CD4-positive, CD25-positive, alpha-beta regulatory T cell (primary cell): ENCODE measurements around the gene FAM222B. TPM values are rescaled to one million over a fixed set of nuclear protein-coding genes. Genes with fewer than 3 reads are reported as not detected.

Source experiments
- ATAC-seq, 2 donors: fragments of 150-1000 bp; cut with Tn5 transposase; one replicate each; pipeline ENCODE4 v1.10.0; 2021; ENCODE audit warnings: low read depth in 2 of 2, moderate number of reproducible peaks in 2 of 2, moderate library complexity in 1 of 2
- DNase-seq, 3 donors: peaks; one replicate each; pipeline versions ENCODE4 v3.0.0 to v3.0.0-alpha.2; 2012 to 2022; ENCODE audit warnings: mixed read lengths in 1 of 3
- H3K27ac ChIP-seq: one replicate; pipeline ENCODE4 v1.7.0; 2013; ENCODE audit warnings: mild to moderate bottlenecking, low read length; ENCODE audit not compliant: insufficient read depth, poor library complexity, severe bottlenecking
- H3K27me3 ChIP-seq: one replicate; pipeline ENCODE4 v1.7.0; 2013; ENCODE audit warnings: low read length; ENCODE audit not compliant: control insufficient read depth, insufficient read depth
- H3K36me3 ChIP-seq: one replicate; pipeline ENCODE4 v1.7.0; 2013; ENCODE audit warnings: mild to moderate bottlenecking, low read length, moderate library complexity; ENCODE audit not compliant: control insufficient read depth, insufficient read depth
- H3K4me1 ChIP-seq: 2 replicates; pipeline ENCODE4 v1.7.0; 2013; ENCODE audit warnings: mild to moderate bottlenecking, low read length; ENCODE audit not compliant: insufficient read depth, control insufficient read depth, poor library complexity, severe bottlenecking
- H3K4me3 ChIP-seq: one replicate; pipeline ENCODE4 v1.7.0; 2013; ENCODE audit warnings: low read depth, mild to moderate bottlenecking, low read length, moderate library complexity
- H3K9me3 ChIP-seq, 2 experiments: 1 replicate in 1 of 2; 2 replicates in 1 of 2; pipeline ENCODE4 v1.7.0; 2013; ENCODE audit warnings: low read length in 2 of 2, mild to moderate bottlenecking in 1 of 2, moderate library complexity in 1 of 2; ENCODE audit not compliant: control insufficient read depth in 2 of 2
- H3K27ac Mint-ChIP-seq, 3 donors: one replicate each; pipeline ENCODE4 v1.8.0; 2020 to 2022; ENCODE audit warnings: mild to moderate bottlenecking in 3 of 3, mixed read lengths in 3 of 3, moderate library complexity in 2 of 3
- H3K27me3 Mint-ChIP-seq: one replicate; pipeline ENCODE4 v1.8.0; 2022; ENCODE audit warnings: mild to moderate bottlenecking, mixed read lengths
- H3K36me3 Mint-ChIP-seq: one replicate; pipeline ENCODE4 v1.8.0; 2020; ENCODE audit warnings: mixed read lengths
- H3K4me1 Mint-ChIP-seq, 4 donors: one replicate each; pipeline ENCODE4 v1.8.0; 2020 to 2022; ENCODE audit warnings: mixed read lengths in 4 of 4, mild to moderate bottlenecking in 1 of 4
- H3K4me3 Mint-ChIP-seq, 4 donors: one replicate each; pipeline ENCODE4 v1.8.0; 2020 to 2022; ENCODE audit warnings: mild to moderate bottlenecking in 4 of 4, mixed read lengths in 4 of 4, moderate library complexity in 3 of 4
- H3K9me3 Mint-ChIP-seq, 7 donors: one replicate each; pipeline ENCODE4 v1.8.0; 2020 to 2022; ENCODE audit warnings: mixed read lengths in 7 of 7, mild to moderate bottlenecking in 3 of 7, moderate library complexity in 2 of 7
- polyA plus RNA-seq, 4 donors: library from polyadenylated mRNA; unstranded; fragments of 300-500 nt; fragmentation: Illumina TruSeq; gene quantifications; one replicate each; pipeline ENCODE4 v1.2.3, GENCODE V29; 2021
- total RNA-seq: library from RNA; stranded (reverse); gene quantifications from one replicate; pipeline ENCODE4 v1.2.3, GENCODE V29; 2022

FAM222B gene
- total and polyA plus RNA-seq, 5 donors from 2014 or later = 4.4 to 23.4 (median 12.4) TPM

- peak overlapping the region; percentile 94 to 99 (median 99) for H3K27ac Mint-ChIP-seq
- Histone ChIP-seq H3K27ac (peak overlapping the region; percentile 90), H3K4me3 (peak overlapping the region; percentile 85), H3K27me3 (peaks cover 7% of the 10 kb centered on the region), H3K4me1 (peaks cover 41% of the 10 kb centered on the region), H3K9me3 (no peaks in the 10 kb centered on the region), H3K36me3 (peaks cover 34% of the 10 kb centered on the region)
- H3K9me3 Mint-ChIP-seq = no peaks in the 10 kb centered on the region
- peaks cover 4 to 68% (median 36%) of the 10 kb centered on the region in 4 donors for H3K4me1 Mint-ChIP-seq
- H3K4me3 Mint-ChIP-seq = peak overlapping the region; percentile 93 to 100 (median 99)
- peaks cover 29% of the 10 kb centered on the region for H3K27me3 Mint-ChIP-seq
- peaks cover 44% of the 10 kb centered on the region for H3K36me3 Mint-ChIP-seq
- no peak for ATAC-seq
- peak in 1 of 3 donors; percentile 65 for DNase-seq
Measured at GRCh38 chr17:28720247-28720996, 122.2 kb downstream of the FAM222B start.

- H3K9me3 ChIP-seq = no peaks in the 10 kb centered on the region
- no peak for DNase-seq
- peaks cover 36% of the 10 kb centered on the region for H3K4me1 ChIP-seq
- Mint-ChIP-seq H3K27ac (peak overlapping the region; percentile 94 to 99 (median 99)), H3K4me3 (peak overlapping the region; percentile 93 to 100 (median 99)), H3K27me3 (peaks cover 37% of the 10 kb centered on the region), H3K9me3 (no peaks in the 10 kb centered on the region), H3K4me1 (peaks cover 4 to 55% (median 24%) of the 10 kb centered on the region in 4 donors), H3K36me3 (peaks cover 35% of the 10 kb centered on the region)
- H3K36me3 ChIP-seq = peaks cover 23% of the 10 kb centered on the region
- no peak for ATAC-seq
- H3K27me3 ChIP-seq = peaks cover 11% of the 10 kb centered on the region
- peak overlapping the region; percentile 85 for H3K4me3 ChIP-seq
- peak overlapping the region; percentile 90 for H3K27ac ChIP-seq
Measured at GRCh38 chr17:28719021-28719433, 123.6 kb downstream of the FAM222B start.

- peaks cover 4 to 51% (median 23%) of the 10 kb centered on the region in 4 donors for H3K4me1 Mint-ChIP-seq
- no peak for ATAC-seq
- Histone ChIP-seq H3K36me3 (peaks cover 18% of the 10 kb centered on the region), H3K27ac (no peak overlapping the region), H3K9me3 (no peaks in the 10 kb centered on the region), H3K4me3 (no peak overlapping the region), H3K4me1 (peaks cover 36% of the 10 kb centered on the region), H3K27me3 (peaks cover 11% of the 10 kb centered on the region)
- peaks cover 29% of the 10 kb centered on the region for H3K36me3 Mint-ChIP-seq
- no peak for DNase-seq
- H3K4me3 Mint-ChIP-seq = peak overlapping the region; percentile 21 to 74 (median 56)
- peak overlapping the region; percentile 26 to 36 (median 34) for H3K27ac Mint-ChIP-seq
- no peaks in the 10 kb centered on the region for H3K9me3 Mint-ChIP-seq
- peaks cover 41% of the 10 kb centered on the region for H3K27me3 Mint-ChIP-seq
Measured at GRCh38 chr17:28718333-28719020, 124.1 kb downstream of the FAM222B start.

- ATAC-seq = peak in 1 of 2 donors; percentile 18
- peaks cover 4 to 48% (median 20%) of the 10 kb centered on the region in 4 donors for H3K4me1 Mint-ChIP-seq
- Histone ChIP-seq H3K36me3 (peaks cover 11% of the 10 kb centered on the region), H3K9me3 (no peaks in the 10 kb centered on the region), H3K4me3 (no peak within 1 kb of the TSS), H3K27me3 (peaks cover 11% of the 10 kb centered on the region), H3K4me1 (peaks cover 31% of the 10 kb centered on the region), H3K27ac (peak within 1 kb of the TSS; percentile 43)
- DNase-seq = no peak
- peak within 1 kb of the TSS; percentile 26 to 36 (median 34) for H3K27ac Mint-ChIP-seq
- H3K36me3 Mint-ChIP-seq = peaks cover 24% of the 10 kb centered on the region
- H3K27me3 Mint-ChIP-seq = peaks cover 41% of the 10 kb centered on the region
- H3K9me3 Mint-ChIP-seq = no peaks in the 10 kb centered on the region
- peak within 1 kb of the TSS; percentile 52 to 74 (median 58) for H3K4me3 Mint-ChIP-seq
Measured at GRCh38 chr17:28717578-28718332, 124.8 kb downstream of the FAM222B start, which contains the start of gene RAB34. Gene RAB34, minus strand, starts transcription at chr17:28717868. Its CDS starts 602 bp downstream, at chr17:28717266.

- peaks cover 30% of the 10 kb centered on the region for H3K4me1 ChIP-seq
- Mint-ChIP-seq H3K27ac (peak overlapping the region in 1 of 3 donors; percentile 5), H3K9me3 (no peaks in the 10 kb centered on the region), H3K4me3 (peak overlapping the region; percentile 24 to 74 (median 41)), H3K4me1 (peaks cover 4 to 47% (median 24%) of the 10 kb centered on the region in 4 donors), H3K27me3 (peaks cover 41% of the 10 kb centered on the region), H3K36me3 (peaks cover 18% of the 10 kb centered on the region)
- H3K4me3 ChIP-seq = no peak overlapping the region
- H3K36me3 ChIP-seq = peaks cover 4% of the 10 kb centered on the region
- ATAC-seq (no peak), DNase-seq (no peak)
- no peaks in the 10 kb centered on the region for H3K9me3 ChIP-seq
- H3K27me3 ChIP-seq = peaks cover 11% of the 10 kb centered on the region
- peak overlapping the region; percentile 43 for H3K27ac ChIP-seq
Measured at GRCh38 chr17:28716740-28717577, 125.6 kb downstream of the FAM222B start.

GRCh38 chr17:28715217-28715616, 127.4 kb downstream of the FAM222B start:
- H3K27me3 ChIP-seq = peaks cover 11% of the 10 kb centered on the region
- H3K4me1 ChIP-seq = peaks cover 27% of the 10 kb centered on the region
- H3K4me3 ChIP-seq = no peak overlapping the region
- Mint-ChIP-seq H3K36me3 (peaks cover 6% of the 10 kb centered on the region), H3K27me3 (peaks cover 41% of the 10 kb centered on the region), H3K9me3 (no peaks in the 10 kb centered on the region), H3K4me3 (peak overlapping the region in 1 of 4 donors; percentile 71), H3K27ac (no peak overlapping the region), H3K4me1 (peaks cover 4 to 41% (median 23%) of the 10 kb centered on the region in 4 donors)
- no peak overlapping the region for H3K27ac ChIP-seq
- no peaks in the 10 kb centered on the region for H3K9me3 ChIP-seq
- no peak for ATAC-seq
- DNase-seq = no peak
- no peaks in the 10 kb centered on the region for H3K36me3 ChIP-seq
